Fibroblast of the conjunctiva (primary cell): Measurements from ENCODE around the gene PYY.
"Not testable (repeated sequence)": the region's sequence is repeated elsewhere in the genome, so short reads cannot be mapped to it uniquely, and the experiment has no call there.

Source experiments
- DNase-seq: peaks from one replicate; pipeline ENCODE4 v3.0.0-alpha.2; 2010; ENCODE audit warnings: low read depth

Gene PYY

GRCh38 chr17:43953746-43954145 lies at the start of gene PYY:
PYY (minus strand) TSS chr17:43953940; CDS start chr17:43953483, 457 bp downstream.
- no peak for DNase-seq

- DNase-seq = peak; percentile 57
Measured at GRCh38 chr17:44002141-44002848, 48.6 kb upstream of the PYY start.

GRCh38 chr17:44001461-44001920 lies 47.8 kb upstream of the PYY start:
- no peak for DNase-seq

GRCh38 chr17:44000871-44001460 lies 47.2 kb upstream of the PYY start:
- DNase-seq = no peak

- DNase-seq = no peak
Measured at GRCh38 chr17:44000141-44000860, 46.6 kb upstream of the PYY start.

- no peak for DNase-seq
Measured at GRCh38 chr17:43999024-43999423, 45.3 kb upstream of the PYY start.

- no peak for DNase-seq
Measured at GRCh38 chr17:43998552-43998951, 44.8 kb upstream of the PYY start.

- not testable (repeated sequence) for DNase-seq
Measured at GRCh38 chr17:43997180-43997579, 43.4 kb upstream of the PYY start.

- no peak for DNase-seq
Measured at GRCh38 chr17:43995150-43995471, 41.4 kb upstream of the PYY start.

- peak; percentile 46 for DNase-seq
Measured at GRCh38 chr17:43994272-43995149, 40.8 kb upstream of the PYY start.

- DNase-seq = no peak
Measured at GRCh38 chr17:43992641-43993040, 38.9 kb upstream of the PYY start.

- no peak for DNase-seq
Measured at GRCh38 chr17:43988301-43988700, 34.6 kb upstream of the PYY start.

- DNase-seq = no peak
Measured at GRCh38 chr17:43987131-43988021, 33.6 kb upstream of the PYY start.

GRCh38 chr17:43986225-43986981 lies 32.7 kb upstream of the PYY start:
- DNase-seq = no peak

GRCh38 chr17:43984521-43984920 lies 30.8 kb upstream of the PYY start:
- DNase-seq = no peak

GRCh38 chr17:43983515-43984411 lies 30.0 kb upstream of the PYY start:
- no peak for DNase-seq

- no peak for DNase-seq
Measured at GRCh38 chr17:43983196-43983514, 29.4 kb upstream of the PYY start.

GRCh38 chr17:43982171-43982570 lies 28.4 kb upstream of the PYY start:
- DNase-seq = no peak

GRCh38 chr17:43979671-43980070 lies 25.9 kb upstream of the PYY start:
- DNase-seq = no peak

- peak; percentile 77 for DNase-seq
Measured at GRCh38 chr17:43979011-43979410, 25.3 kb upstream of the PYY start.
